H1 (cell line): ENCODE results near the gene NECTIN1. TPM values are rescaled to one million over a fixed set of nuclear protein-coding genes. Genes with fewer than 3 reads are reported as not detected.

Experiments used
- EGR1 ChIP-seq: IDR thresholded peaks from 2 replicates; pipeline ENCODE4 v1.6.1; 2011; ENCODE audit warnings: low read depth, low read length, borderline replicate concordance
- EP300 ChIP-seq, 2 experiments: IDR thresholded peaks; 1 replicate in 1 of 2; 2 replicates in 1 of 2; pipeline ENCODE4 v1.6.1; 2011 to 2012; ENCODE audit warnings: low read depth in 2 of 2, low read length in 2 of 2, mild to moderate bottlenecking in 2 of 2, borderline replicate concordance in 1 of 2, inconsistent platforms in 1 of 2, moderate library complexity in 1 of 2
- FOSL1 ChIP-seq: IDR thresholded peaks from 2 replicates; pipeline ENCODE4 v1.6.1; 2011; ENCODE audit warnings: mild to moderate bottlenecking, low read depth, low read length, moderate library complexity; ENCODE audit not compliant: insufficient read depth
- SIX5 ChIP-seq: IDR thresholded peaks from 2 replicates; pipeline ENCODE4 v1.6.1; 2011; ENCODE audit warnings: mild to moderate bottlenecking, low read depth, low read length
- TBP ChIP-seq: IDR thresholded peaks from 2 replicates; pipeline ENCODE4 v1.6.1; 2011; ENCODE audit warnings: low read depth, low read length, improper control_type of control experiment
- polyA plus RNA-seq, 7 experiments: library from polyadenylated mRNA; depleted of rRNA in 3 of 7; stranded (reverse) in 5 of 7; unstranded in 2 of 7; fragments of >200 nt in 5 of 7; fragments of 200-250 nt in 2 of 7; gene quantifications; 1 replicate in 5 of 7; 2 replicates in 1 of 7; 4 replicates in 1 of 7; pipeline versions ENCODE4 v1.2.1 to v1.2.3, GENCODE V29; 2011 to 2013; ENCODE audit warnings: missing spikeins in 2 of 7, mixed read lengths in 2 of 7
- total RNA-seq: library from RNA; stranded (reverse); fragmentation: NEBNext Ultra II Directional; extraction: Animal tissue kit (Norgen Biotek cat#: 25700); gene quantifications from 2 replicates; pipeline ENCODE4 v1.2.1, GENCODE V29; 2021

NECTIN1 gene
- total and polyA plus RNA-seq, 2 of the 8 experiments (the other 6 are each of a cell fraction or from before 2014, with no cell fraction given), result 43.2 to 97.7 TPM

DNA sequence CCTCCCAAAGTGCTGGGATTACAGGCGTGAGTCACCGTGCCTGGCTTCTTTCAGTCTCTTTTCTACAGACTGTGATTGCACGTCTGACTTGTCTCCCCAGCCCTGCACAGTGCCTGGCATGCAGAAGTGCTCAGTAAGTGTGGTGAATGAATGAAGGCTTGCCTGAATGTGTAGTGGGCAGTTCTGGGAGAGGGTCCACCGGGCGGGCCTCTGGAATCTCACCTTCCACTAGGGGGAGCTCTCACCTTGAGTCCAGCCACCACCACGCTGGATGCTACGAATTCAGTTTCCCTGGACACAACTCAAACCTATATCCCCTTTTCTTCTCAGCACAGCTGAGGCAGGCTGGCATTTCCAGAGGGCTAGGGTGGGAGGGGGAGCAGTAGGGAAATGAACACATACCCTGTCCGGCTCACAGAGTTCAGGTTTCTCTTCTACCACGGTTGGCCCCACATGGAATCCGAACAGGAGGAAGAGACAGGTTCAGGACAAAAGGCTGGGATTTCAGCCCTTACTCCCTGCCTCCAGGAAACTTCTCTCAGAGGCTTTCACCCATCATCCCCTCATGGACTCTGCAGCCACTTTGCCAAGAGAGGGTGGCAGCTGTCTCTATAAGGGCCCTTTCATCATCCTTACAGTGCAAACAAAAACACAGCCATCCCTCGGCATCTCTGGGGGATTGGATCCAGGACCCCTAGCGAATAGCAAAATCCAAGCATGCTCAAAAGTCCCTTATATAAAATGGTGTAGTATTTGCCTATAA is 86.8 kb downstream of the NECTIN1 start (continued):
- TF ChIP-seq SIX5, result no peak
- no peak for TF ChIP-seq FOSL1
- TF ChIP-seq EP300 (IDR thresholded peaks at IDR 0.05; ENCODE audit: borderline replicate concordance in 1 of 2, low read depth in 2 of 2, low read length in 2 of 2), result no peak
- TF ChIP-seq EGR1, result no peak
- TF ChIP-seq TBP, result no peak
